Measurements from ENCODE around the gene EIF4E.

- TF ChIP-seq CTCF (conservative IDR thresholded peaks at IDR 0.05; ENCODE audit: low read depth, low read length) (no peak), EZH2 (IDR thresholded peaks at IDR 0.05; ENCODE audit: borderline replicate concordance, low read depth, low read length, poor library complexity, severe bottlenecking) (no peak)
Measured at GRCh38 chr4:98961770-98962169, 32.8 kb upstream of the EIF4E start.
